Right atrium auricular region (tissue), 2 donors: ENCODE results near the gene FGF21. TPM values are rescaled to one million over a fixed set of nuclear protein-coding genes. Genes with fewer than 3 reads are reported as not detected.

Experiments
- DNase-seq: peaks from one replicate; pipeline ENCODE4 v3.0.0-alpha.2; 2019; ENCODE audit warnings: low spot score
- H3K27ac ChIP-seq, 2 donors: fragments of 200-600 bp; sonication (generic); 1 replicate in 1 of 2; 2 replicates in 1 of 2; pipeline ENCODE4 v1.5.1; 2016 to 2019
- H3K27me3 ChIP-seq, 2 donors: fragments of 200-600 bp; sonication (generic); one replicate each; pipeline versions ENCODE4 v1.5.1 to v1.6.0; 2017 to 2019
- H3K36me3 ChIP-seq: fragments of 200-600 bp; sonication (generic); one replicate; pipeline ENCODE4 v1.5.1; 2016
- H3K4me1 ChIP-seq, 2 donors: fragments of 200-600 bp; sonication (generic); one replicate each; pipeline versions ENCODE4 v1.5.1 to v1.6.0; 2017 to 2019
- H3K4me3 ChIP-seq, 2 donors: fragments of 200-600 bp; sonication (generic); 1 replicate in 1 of 2; 2 replicates in 1 of 2; pipeline ENCODE4 v1.5.1; 2017 to 2019; ENCODE audit warnings: mild to moderate bottlenecking in 1 of 2, moderate library complexity in 1 of 2
- H3K9me3 ChIP-seq, 2 donors: fragments of 200-600 bp; sonication (generic); one replicate each; pipeline ENCODE4 v1.5.1; 2019
- total RNA-seq, 2 donors: library from RNA; depleted of rRNA; stranded (reverse); fragments of >200 nt; gene quantifications; one replicate each; pipeline ENCODE4 v1.1.0, GENCODE V29; 2016
- TF ChIP-seq, protein P1 (sequence below), 2 donors: fragments of 200-600 bp; sonication (generic); IDR thresholded peaks; one replicate each; pipeline ENCODE4 v1.5.1; 2019; ENCODE audit warnings: antibody characterized with exemption in 2 of 2

The FGF21 gene
- total RNA-seq, 2 donors from 2014 or later = not detected

DNA sequence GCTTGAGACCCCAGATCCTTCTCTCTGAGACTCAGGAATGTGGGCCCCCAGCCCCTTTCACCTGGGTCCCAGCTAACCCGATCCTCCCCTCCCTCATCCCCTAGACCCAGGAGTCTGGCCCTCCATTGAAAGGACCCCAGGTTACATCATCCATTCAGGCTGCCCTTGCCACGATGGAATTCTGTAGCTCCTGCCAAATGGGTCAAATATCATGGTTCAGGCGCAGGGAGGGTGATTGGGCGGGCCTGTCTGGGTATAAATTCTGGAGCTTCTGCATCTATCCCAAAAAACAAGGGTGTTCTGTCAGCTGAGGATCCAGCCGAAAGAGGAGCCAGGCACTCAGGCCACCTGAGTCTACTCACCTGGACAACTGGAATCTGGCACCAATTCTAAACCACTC lies 463 bp downstream of the FGF21 start:
- Histone ChIP-seq H3K27ac (no peak overlapping the region), H3K36me3 (no peaks in the 10 kb centered on the region), H3K4me3 (no peak overlapping the region), H3K27me3 (no peaks in the 10 kb centered on the region), H3K4me1 (peaks cover 0 to 19% of the 10 kb centered on the region in 2 donors), H3K9me3 (no peaks in the 10 kb centered on the region)
- TF ChIP-seq, protein P1, sequence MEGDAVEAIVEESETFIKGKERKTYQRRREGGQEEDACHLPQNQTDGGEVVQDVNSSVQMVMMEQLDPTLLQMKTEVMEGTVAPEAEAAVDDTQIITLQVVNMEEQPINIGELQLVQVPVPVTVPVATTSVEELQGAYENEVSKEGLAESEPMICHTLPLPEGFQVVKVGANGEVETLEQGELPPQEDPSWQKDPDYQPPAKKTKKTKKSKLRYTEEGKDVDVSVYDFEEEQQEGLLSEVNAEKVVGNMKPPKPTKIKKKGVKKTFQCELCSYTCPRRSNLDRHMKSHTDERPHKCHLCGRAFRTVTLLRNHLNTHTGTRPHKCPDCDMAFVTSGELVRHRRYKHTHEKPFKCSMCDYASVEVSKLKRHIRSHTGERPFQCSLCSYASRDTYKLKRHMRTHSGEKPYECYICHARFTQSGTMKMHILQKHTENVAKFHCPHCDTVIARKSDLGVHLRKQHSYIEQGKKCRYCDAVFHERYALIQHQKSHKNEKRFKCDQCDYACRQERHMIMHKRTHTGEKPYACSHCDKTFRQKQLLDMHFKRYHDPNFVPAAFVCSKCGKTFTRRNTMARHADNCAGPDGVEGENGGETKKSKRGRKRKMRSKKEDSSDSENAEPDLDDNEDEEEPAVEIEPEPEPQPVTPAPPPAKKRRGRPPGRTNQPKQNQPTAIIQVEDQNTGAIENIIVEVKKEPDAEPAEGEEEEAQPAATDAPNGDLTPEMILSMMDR (IDR thresholded peaks at IDR 0.05) = no peak
- DNase-seq = no peak

DNA sequence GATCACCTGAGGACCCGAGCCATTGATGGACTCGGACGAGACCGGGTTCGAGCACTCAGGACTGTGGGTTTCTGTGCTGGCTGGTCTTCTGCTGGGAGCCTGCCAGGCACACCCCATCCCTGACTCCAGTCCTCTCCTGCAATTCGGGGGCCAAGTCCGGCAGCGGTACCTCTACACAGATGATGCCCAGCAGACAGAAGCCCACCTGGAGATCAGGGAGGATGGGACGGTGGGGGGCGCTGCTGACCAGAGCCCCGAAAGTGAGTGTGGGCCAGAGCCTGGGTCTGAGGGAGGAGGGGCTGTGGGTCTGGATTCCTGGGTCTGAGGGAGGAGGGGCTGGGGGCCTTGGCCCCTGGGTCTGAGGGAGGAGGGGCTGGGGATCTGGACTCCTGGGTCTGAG lies 888 bp downstream of the FGF21 start:
- Histone ChIP-seq H3K27ac (no peak overlapping the region), H3K27me3 (no peaks in the 10 kb centered on the region)
- DNase-seq = no peak

GRCh38 chr19:48756686-48757085 lies 1.4 kb downstream of the FGF21 start:
- DNase-seq = no peak
- Histone ChIP-seq H3K27me3 (no peaks in the 10 kb centered on the region), H3K4me3 (no peak overlapping the region), H3K36me3 (no peaks in the 10 kb centered on the region), H3K4me1 (peaks cover 0 to 13% of the 10 kb centered on the region in 2 donors), H3K27ac (no peak overlapping the region), H3K9me3 (no peaks in the 10 kb centered on the region)
- TF ChIP-seq, protein P1 (IDR thresholded peaks at IDR 0.05) = no peak

More for the DNA sequence above, 888 bp downstream of the FGF21 start:
- H3K4me3 ChIP-seq = no peak overlapping the region
- H3K36me3 ChIP-seq = no peaks in the 10 kb centered on the region
- peaks cover 0 to 15% of the 10 kb centered on the region in 2 donors for H3K4me1 ChIP-seq
- no peaks in the 10 kb centered on the region for H3K9me3 ChIP-seq
- TF ChIP-seq, protein P1 (IDR thresholded peaks at IDR 0.05) = no peak

- H3K27me3 ChIP-seq = no peaks in the 10 kb centered on the region
- H3K27ac ChIP-seq = no peak overlapping the region
- H3K9me3 ChIP-seq = no peaks in the 10 kb centered on the region
- TF ChIP-seq, protein P1 (IDR thresholded peaks at IDR 0.05) = no peak
- no peaks in the 10 kb centered on the region for H3K36me3 ChIP-seq
- peaks cover 0 to 10% of the 10 kb centered on the region in 2 donors for H3K4me1 ChIP-seq
- no peak for DNase-seq
- no peak overlapping the region for H3K4me3 ChIP-seq
Observed at GRCh38 chr19:48757089-48757675, 1.9 kb downstream of the FGF21 start.

GRCh38 chr19:48757741-48758144 lies 2.4 kb downstream of the FGF21 start:
- Histone ChIP-seq H3K27ac (no peak overlapping the region), H3K36me3 (no peaks in the 10 kb centered on the region), H3K9me3 (no peaks in the 10 kb centered on the region), H3K4me1 (peaks cover 0 to 5% of the 10 kb centered on the region in 2 donors), H3K27me3 (no peaks in the 10 kb centered on the region), H3K4me3 (no peak overlapping the region)
- TF ChIP-seq, protein P1 (IDR thresholded peaks at IDR 0.05) = no peak
- no peak for DNase-seq
